Measurements from ENCODE around the gene LARP4B. TPM values are rescaled to one million over a fixed set of nuclear protein-coding genes. Genes with fewer than 3 reads are reported as not detected.

The LARP4B gene
- total RNA-seq, 1 experiment from 2014 or later: 181 TPM

DNA sequence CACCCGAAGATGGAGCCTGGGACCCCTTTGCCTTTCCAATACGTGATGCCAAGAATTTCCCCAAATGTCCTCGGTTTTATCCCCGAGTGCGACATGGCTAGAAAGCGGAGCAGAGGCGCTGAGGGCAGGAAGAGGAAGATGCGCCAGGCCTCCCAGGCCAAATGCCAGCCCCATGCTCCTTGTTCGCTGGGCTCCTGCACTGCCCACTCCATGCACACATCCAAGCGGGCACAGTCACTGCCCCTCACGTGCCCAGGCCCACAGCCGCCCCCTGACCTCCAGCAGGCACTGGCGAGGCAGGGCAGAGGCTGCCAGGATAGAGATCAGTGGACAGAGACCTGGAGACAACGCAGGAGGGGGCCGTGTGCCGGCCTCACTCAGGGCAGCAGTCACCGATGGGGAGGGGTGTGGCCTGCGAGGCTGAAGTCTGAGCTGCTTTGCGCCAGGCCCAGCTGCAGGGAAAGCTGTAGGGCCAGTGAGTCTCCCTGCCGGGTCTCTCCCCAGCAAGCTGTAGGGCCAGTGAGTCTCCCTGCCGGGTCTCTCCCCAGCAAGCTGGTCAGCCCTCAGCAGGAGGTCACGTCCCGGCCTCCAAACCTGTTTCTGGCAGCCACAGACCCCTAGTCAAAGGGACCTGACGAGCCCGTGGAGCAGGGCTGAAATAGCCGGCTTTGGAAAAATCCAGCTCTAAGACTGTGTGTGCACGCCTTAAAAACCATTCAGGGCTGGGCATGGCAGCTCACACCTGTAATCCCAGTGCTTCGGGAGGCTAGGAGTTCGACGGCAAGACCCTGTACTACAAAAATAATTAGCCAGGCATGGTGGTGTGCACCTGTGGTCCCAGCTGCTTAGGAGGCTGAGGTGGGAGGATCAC lies 141.4 kb downstream of the LARP4B start:
- H3K4me1 Mint-ChIP-seq (ENCODE audit: low read depth, unreplicated experiment): no peaks in the 10 kb centered on the region
- intact Hi-C loops (cut with micrococcal nuclease; ENCODE audit: unreplicated experiment): loop anchor here (5.0 kb wide), 1 partner anchor 278 kb away; no protein-coding TSS in a partner anchor
- peak overlapping the region; percentile 30 for H3K27ac Mint-ChIP-seq (ENCODE audit: unreplicated experiment)

GRCh38 chr10:788796-789748 lies 142.4 kb downstream of the LARP4B start:
- Mint-ChIP-seq H3K27me3 (ENCODE audit: unreplicated experiment) (no peaks in the 10 kb centered on the region), H3K9me3 (ENCODE audit: low read depth, unreplicated experiment) (no peaks in the 10 kb centered on the region), H3K27ac (ENCODE audit: unreplicated experiment) (peak overlapping the region; percentile 30), H3K4me1 (ENCODE audit: low read depth, unreplicated experiment) (no peaks in the 10 kb centered on the region), H3K36me3 (ENCODE audit: insufficient read depth, unreplicated experiment) (peaks cover 66% of the 10 kb centered on the region), H3K4me3 (ENCODE audit: low read depth, unreplicated experiment) (no peak overlapping the region)
- TF ChIP-seq, protein P1, sequence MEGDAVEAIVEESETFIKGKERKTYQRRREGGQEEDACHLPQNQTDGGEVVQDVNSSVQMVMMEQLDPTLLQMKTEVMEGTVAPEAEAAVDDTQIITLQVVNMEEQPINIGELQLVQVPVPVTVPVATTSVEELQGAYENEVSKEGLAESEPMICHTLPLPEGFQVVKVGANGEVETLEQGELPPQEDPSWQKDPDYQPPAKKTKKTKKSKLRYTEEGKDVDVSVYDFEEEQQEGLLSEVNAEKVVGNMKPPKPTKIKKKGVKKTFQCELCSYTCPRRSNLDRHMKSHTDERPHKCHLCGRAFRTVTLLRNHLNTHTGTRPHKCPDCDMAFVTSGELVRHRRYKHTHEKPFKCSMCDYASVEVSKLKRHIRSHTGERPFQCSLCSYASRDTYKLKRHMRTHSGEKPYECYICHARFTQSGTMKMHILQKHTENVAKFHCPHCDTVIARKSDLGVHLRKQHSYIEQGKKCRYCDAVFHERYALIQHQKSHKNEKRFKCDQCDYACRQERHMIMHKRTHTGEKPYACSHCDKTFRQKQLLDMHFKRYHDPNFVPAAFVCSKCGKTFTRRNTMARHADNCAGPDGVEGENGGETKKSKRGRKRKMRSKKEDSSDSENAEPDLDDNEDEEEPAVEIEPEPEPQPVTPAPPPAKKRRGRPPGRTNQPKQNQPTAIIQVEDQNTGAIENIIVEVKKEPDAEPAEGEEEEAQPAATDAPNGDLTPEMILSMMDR (IDR thresholded peaks at IDR 0.05; ENCODE audit: unreplicated experiment): no peak
- intact Hi-C loops (cut with micrococcal nuclease; ENCODE audit: unreplicated experiment): loop anchor here (5.0 kb wide), 1 partner anchor 277 kb away; no protein-coding TSS in a partner anchor
- BruUV-seq (replicated peaks): no TSS peak
- DNase-seq: no peak
- CTCF ChIA-PET: no interaction called here

More for the DNA sequence above, 141.4 kb downstream of the LARP4B start:
- TF ChIP-seq, protein P1 (IDR thresholded peaks at IDR 0.05; ENCODE audit: unreplicated experiment): no peak
- Mint-ChIP-seq H3K4me3 (ENCODE audit: low read depth, unreplicated experiment) (no peak overlapping the region), H3K36me3 (ENCODE audit: insufficient read depth, unreplicated experiment) (peaks cover 67% of the 10 kb centered on the region), H3K9me3 (ENCODE audit: low read depth, unreplicated experiment) (no peaks in the 10 kb centered on the region), H3K27me3 (ENCODE audit: unreplicated experiment) (no peaks in the 10 kb centered on the region)
- CTCF ChIA-PET: no interaction called here
- DNase-seq: no peak
- BruUV-seq (replicated peaks): no TSS peak

- intact Hi-C loops (cut with micrococcal nuclease; ENCODE audit: unreplicated experiment): loop anchor here (5.0 kb wide), 1 partner anchor 276 kb away; no protein-coding TSS in a partner anchor
- Mint-ChIP-seq H3K36me3 (ENCODE audit: insufficient read depth, unreplicated experiment) (peaks cover 65% of the 10 kb centered on the region), H3K27ac (ENCODE audit: unreplicated experiment) (no peak overlapping the region), H3K9me3 (ENCODE audit: low read depth, unreplicated experiment) (no peaks in the 10 kb centered on the region), H3K4me1 (ENCODE audit: low read depth, unreplicated experiment) (no peaks in the 10 kb centered on the region), H3K4me3 (ENCODE audit: low read depth, unreplicated experiment) (no peak overlapping the region), H3K27me3 (ENCODE audit: unreplicated experiment) (no peaks in the 10 kb centered on the region)
- TF ChIP-seq, protein P1 (IDR thresholded peaks at IDR 0.05; ENCODE audit: unreplicated experiment): no peak
- BruUV-seq (replicated peaks): no TSS peak
- CTCF ChIA-PET: no interaction called here
- no peak for DNase-seq
These were observed 143.4 kb downstream of the LARP4B start for GRCh38 chr10:787933-788651.

All from Calu3 (cell line).